Measurements from ENCODE around the gene ATP5F1B.
A peak's percentile ranks its signal among the peaks of the same experiment; 100 is the strongest.

ATP5F1B gene

GRCh38 chr12:56684745-56685359, 39.1 kb upstream of the ATP5F1B start:
- no peak for TF ChIP-seq SUZ12 (IDR thresholded peaks at IDR 0.05)
- no peak for TF ChIP-seq FOXK2 (IDR thresholded peaks at IDR 0.05)
- 0 out of 2 replicates have a peak, but pooled peaks have one; percentile 23 for TF ChIP-seq CTBP1 (IDR thresholded peaks at IDR 0.05; ENCODE audit: borderline replicate concordance)
- peak; percentile 69; the same call in 1 of the 2 replicates for TF ChIP-seq PKNOX1 (IDR thresholded peaks at IDR 0.05)
- TF ChIP-seq ZNF384 (IDR thresholded peaks at IDR 0.05): no peak; the same call in 1 of the 2 replicates

GRCh38 chr12:56682323-56682722, 36.5 kb upstream of the ATP5F1B start:
- POLR2A ChIA-PET: interaction anchor here (0.9 to 1.7 kb wide), 5 partner anchors 11 to 46 kb away, joined by 3 to 5 read pairs (median 4); partner anchors contain the start of genes ATP5F1B and NACA
- CTCF ChIA-PET: interaction anchor here (0.6 kb wide), 1 partner anchor 54 kb away, joined by 5 read pairs; no protein-coding TSS in a partner anchor
- TF ChIP-seq ELF4 (IDR thresholded peaks at IDR 0.05) (no peak), FOXK2 (IDR thresholded peaks at IDR 0.05) (no peak), TARDBP (IDR thresholded peaks at IDR 0.05) (no peak), L3MBTL2 (conservative IDR thresholded peaks at IDR 0.05) (no peak), ARNT (IDR thresholded peaks at IDR 0.05) (no peak), FOXA1 (IDR thresholded peaks at IDR 0.05) (no peak), FOXM1 (IDR thresholded peaks at IDR 0.05; ENCODE audit: borderline replicate concordance) (no peak), ZNF384 (IDR thresholded peaks at IDR 0.05) (no peak), BHLHE40 (IDR thresholded peaks at IDR 0.05; ENCODE audit: borderline replicate concordance) (no peak), CTBP1 (IDR thresholded peaks at IDR 0.05; ENCODE audit: borderline replicate concordance) (no peak), LEF1 (IDR thresholded peaks at IDR 0.05; ENCODE audit: borderline replicate concordance) (no peak), SP1 (IDR thresholded peaks at IDR 0.05) (no peak), SUZ12 (IDR thresholded peaks at IDR 0.05) (no peak), HDGF (IDR thresholded peaks at IDR 0.05; ENCODE audit: borderline replicate concordance) (no peak), PKNOX1 (IDR thresholded peaks at IDR 0.05) (no peak), NFRKB (IDR thresholded peaks at IDR 0.05) (no peak)
- no peak for DNase-seq (ENCODE audit: extremely low spot score)

More at GRCh38 chr12:56684745-56685359, 39.1 kb upstream of the ATP5F1B start:
- DNase-seq (ENCODE audit: extremely low spot score): no peak
- ChIA-PET POLR2A (interaction anchor here (1.1 to 5.2 kb wide), 6 partner anchors 12 to 66 kb away, joined by 4 to 42 read pairs (median 4); partner anchors contain the start of genes ATP5F1B and NACA), CTCF (interaction anchor here (0.6 to 6.8 kb wide), 4 partner anchors 14 to 949 kb away, joined by 3 to 31 read pairs (median 4); no protein-coding TSS in a partner anchor)

- TF ChIP-seq FOXM1 (IDR thresholded peaks at IDR 0.05; ENCODE audit: borderline replicate concordance): no peak
- no peak for TF ChIP-seq NFRKB (IDR thresholded peaks at IDR 0.05)
- no peak for TF ChIP-seq CTBP1 (IDR thresholded peaks at IDR 0.05; ENCODE audit: borderline replicate concordance)
- no peak for TF ChIP-seq BHLHE40 (IDR thresholded peaks at IDR 0.05; ENCODE audit: borderline replicate concordance)
- TF ChIP-seq FOXK2 (IDR thresholded peaks at IDR 0.05): no peak
- no peak for TF ChIP-seq PKNOX1 (IDR thresholded peaks at IDR 0.05)
- no peak for TF ChIP-seq FOXA1 (IDR thresholded peaks at IDR 0.05)
- TF ChIP-seq TARDBP (IDR thresholded peaks at IDR 0.05): no peak
- no peak for TF ChIP-seq LEF1 (IDR thresholded peaks at IDR 0.05; ENCODE audit: borderline replicate concordance)
- no peak for TF ChIP-seq L3MBTL2 (conservative IDR thresholded peaks at IDR 0.05)
- no peak for TF ChIP-seq HDGF (IDR thresholded peaks at IDR 0.05; ENCODE audit: borderline replicate concordance)
- no peak for TF ChIP-seq ELF4 (IDR thresholded peaks at IDR 0.05)
- TF ChIP-seq SP1 (IDR thresholded peaks at IDR 0.05): no peak
- TF ChIP-seq SUZ12 (IDR thresholded peaks at IDR 0.05): no peak
- ChIA-PET POLR2A (interaction anchor here (2.8 to 7.8 kb wide), 3 partner anchors 9 to 45 kb away, joined by 9 to 39 read pairs (median 21); partner anchors contain the start of genes ATP5F1B, NACA and PTGES3), CTCF (no interaction called here)
- DNase-seq (ENCODE audit: extremely low spot score): no peak
Measured at GRCh38 chr12:56679883-56680575, 34.2 kb upstream of the ATP5F1B start.

- no peak for DNase-seq (ENCODE audit: extremely low spot score)
- CTCF ChIA-PET: no interaction called here
- no peak for TF ChIP-seq SP1 (IDR thresholded peaks at IDR 0.05)
- TF ChIP-seq ELF4 (IDR thresholded peaks at IDR 0.05): no peak
- TF ChIP-seq HDGF (IDR thresholded peaks at IDR 0.05; ENCODE audit: borderline replicate concordance): no peak
- TF ChIP-seq FOXM1 (IDR thresholded peaks at IDR 0.05; ENCODE audit: borderline replicate concordance): no peak
- TF ChIP-seq SUZ12 (IDR thresholded peaks at IDR 0.05): no peak
- no peak for TF ChIP-seq ZNF384 (IDR thresholded peaks at IDR 0.05)
- TF ChIP-seq NFRKB (IDR thresholded peaks at IDR 0.05): no peak
- TF ChIP-seq CTBP1 (IDR thresholded peaks at IDR 0.05; ENCODE audit: borderline replicate concordance): no peak
- TF ChIP-seq PKNOX1 (IDR thresholded peaks at IDR 0.05): no peak
- TF ChIP-seq FOXK2 (IDR thresholded peaks at IDR 0.05): no peak
- TF ChIP-seq TARDBP (IDR thresholded peaks at IDR 0.05): no peak
- no peak for TF ChIP-seq L3MBTL2 (conservative IDR thresholded peaks at IDR 0.05)
- TF ChIP-seq LEF1 (IDR thresholded peaks at IDR 0.05; ENCODE audit: borderline replicate concordance): no peak
- TF ChIP-seq FOXA1 (IDR thresholded peaks at IDR 0.05): no peak
- TF ChIP-seq ARNT (IDR thresholded peaks at IDR 0.05): no peak
- no peak for TF ChIP-seq BHLHE40 (IDR thresholded peaks at IDR 0.05; ENCODE audit: borderline replicate concordance)
- POLR2A ChIA-PET: interaction anchor here (1.1 to 7.8 kb wide), 4 partner anchors 10 to 47 kb away, joined by 3 to 39 read pairs (median 15); partner anchors contain the start of genes ATP5F1B, NACA and PTGES3
Measured at GRCh38 chr12:56678852-56679251, 33.1 kb upstream of the ATP5F1B start.

Data from HEK293T (cell line).